ENCODE measurements around the gene C4BPA.

C4BPA gene

DNA sequence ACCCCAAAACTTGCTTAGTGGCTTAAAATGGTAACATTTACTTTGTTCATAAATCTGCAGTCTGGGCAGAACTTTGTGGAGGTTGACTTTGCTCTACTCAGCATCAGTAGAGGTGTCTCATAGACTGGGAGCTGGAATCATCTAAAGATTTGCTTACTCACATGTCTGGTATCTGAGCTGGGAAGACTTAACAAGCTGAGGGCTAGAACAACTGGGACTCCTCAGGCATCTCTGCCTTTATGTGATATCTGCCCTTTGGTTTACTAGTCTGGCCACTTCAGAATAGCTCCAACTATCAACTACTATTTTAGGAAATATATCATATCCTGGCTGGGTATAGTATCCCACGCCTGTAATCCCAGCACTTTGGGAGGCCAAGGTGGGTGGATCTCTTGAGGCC is 82.5 kb downstream of the C4BPA start:
- TF ChIP-seq, protein P1, sequence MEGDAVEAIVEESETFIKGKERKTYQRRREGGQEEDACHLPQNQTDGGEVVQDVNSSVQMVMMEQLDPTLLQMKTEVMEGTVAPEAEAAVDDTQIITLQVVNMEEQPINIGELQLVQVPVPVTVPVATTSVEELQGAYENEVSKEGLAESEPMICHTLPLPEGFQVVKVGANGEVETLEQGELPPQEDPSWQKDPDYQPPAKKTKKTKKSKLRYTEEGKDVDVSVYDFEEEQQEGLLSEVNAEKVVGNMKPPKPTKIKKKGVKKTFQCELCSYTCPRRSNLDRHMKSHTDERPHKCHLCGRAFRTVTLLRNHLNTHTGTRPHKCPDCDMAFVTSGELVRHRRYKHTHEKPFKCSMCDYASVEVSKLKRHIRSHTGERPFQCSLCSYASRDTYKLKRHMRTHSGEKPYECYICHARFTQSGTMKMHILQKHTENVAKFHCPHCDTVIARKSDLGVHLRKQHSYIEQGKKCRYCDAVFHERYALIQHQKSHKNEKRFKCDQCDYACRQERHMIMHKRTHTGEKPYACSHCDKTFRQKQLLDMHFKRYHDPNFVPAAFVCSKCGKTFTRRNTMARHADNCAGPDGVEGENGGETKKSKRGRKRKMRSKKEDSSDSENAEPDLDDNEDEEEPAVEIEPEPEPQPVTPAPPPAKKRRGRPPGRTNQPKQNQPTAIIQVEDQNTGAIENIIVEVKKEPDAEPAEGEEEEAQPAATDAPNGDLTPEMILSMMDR (conservative IDR thresholded peaks at IDR 0.05; ENCODE audit: low read length), result no peak
- TF ChIP-seq EZH2phosphoT487 (IDR thresholded peaks at IDR 0.05; ENCODE audit: borderline replicate concordance), result no peak
- H3F3A ChIP-seq (ENCODE audit: low read depth), result no peaks in the 10 kb centered on the region
- no peaks in the 10 kb centered on the region for H3K9me2 ChIP-seq (replicated peaks; ENCODE audit: low read depth, low read length)
- no peak overlapping the region for H3K9ac ChIP-seq (ENCODE audit: low read depth, low read length, poor library complexity, severe bottlenecking)
- H3K27me3 ChIP-seq (ENCODE audit: insufficient read depth, low read length, poor library complexity, severe bottlenecking), result no peaks in the 10 kb centered on the region
- no peak overlapping the region for H3K4me3 ChIP-seq (ENCODE audit: low read length, poor library complexity, severe bottlenecking)
- no peak overlapping the region for H2AFZ ChIP-seq (ENCODE audit: low read length)
- H3K79me2 ChIP-seq (ENCODE audit: insufficient read depth, low read length), result no peaks in the 10 kb centered on the region
- no peaks in the 10 kb centered on the region for H4K20me1 ChIP-seq (ENCODE audit: insufficient read depth, low read length, poor library complexity, severe bottlenecking)
- no peaks in the 10 kb centered on the region for H3K9me3 ChIP-seq (ENCODE audit: insufficient read depth, low read depth, low read length)
- no peaks in the 10 kb centered on the region for H3K4me1 ChIP-seq (ENCODE audit: insufficient read depth, low read length, poor library complexity, severe bottlenecking)
- H3K4me2 ChIP-seq (ENCODE audit: low read depth, low read length, poor library complexity, severe bottlenecking), result no peak overlapping the region
- no peaks in the 10 kb centered on the region for H3K36me3 ChIP-seq (ENCODE audit: insufficient read depth, low read length)

DNA sequence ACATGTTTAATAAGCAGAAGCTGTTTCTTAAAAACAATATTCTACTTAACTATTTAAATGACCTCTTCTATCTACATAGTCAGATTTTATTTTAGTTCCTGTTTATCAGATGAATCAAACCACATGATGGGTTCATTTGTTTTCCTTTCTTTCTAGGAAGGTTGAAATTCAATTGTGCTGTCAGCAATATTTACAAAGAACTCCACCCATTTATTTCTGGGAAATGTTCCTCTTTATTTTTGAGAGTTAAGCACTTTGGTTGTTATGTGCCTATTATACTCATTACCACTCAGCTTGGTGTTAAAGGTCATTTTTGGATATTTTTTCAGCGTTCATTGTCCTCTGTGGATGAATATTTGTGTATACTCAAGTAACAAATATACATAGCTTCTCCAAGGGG is 84.9 kb downstream of the C4BPA start:
- no peaks in the 10 kb centered on the region for H3K9me3 ChIP-seq (ENCODE audit: insufficient read depth, low read depth, low read length)
- H3K27me3 ChIP-seq (ENCODE audit: insufficient read depth, low read length, poor library complexity, severe bottlenecking), result no peaks in the 10 kb centered on the region
- no peaks in the 10 kb centered on the region for H3K36me3 ChIP-seq (ENCODE audit: insufficient read depth, low read length)
- no peak overlapping the region for H3K4me2 ChIP-seq (ENCODE audit: low read depth, low read length, poor library complexity, severe bottlenecking)
- TF ChIP-seq, protein P1 (conservative IDR thresholded peaks at IDR 0.05; ENCODE audit: low read length), result no peak
- TF ChIP-seq EZH2phosphoT487 (IDR thresholded peaks at IDR 0.05; ENCODE audit: borderline replicate concordance), result no peak
- H3K9ac ChIP-seq (ENCODE audit: low read depth, low read length, poor library complexity, severe bottlenecking), result no peak overlapping the region
- no peaks in the 10 kb centered on the region for H3K9me2 ChIP-seq (replicated peaks; ENCODE audit: low read depth, low read length)
- H3K79me2 ChIP-seq (ENCODE audit: insufficient read depth, low read length), result no peaks in the 10 kb centered on the region
- no peaks in the 10 kb centered on the region for H3F3A ChIP-seq (ENCODE audit: low read depth)
- H3K4me1 ChIP-seq (ENCODE audit: insufficient read depth, low read length, poor library complexity, severe bottlenecking), result no peaks in the 10 kb centered on the region
- no peak overlapping the region for H3K4me3 ChIP-seq (ENCODE audit: low read length, poor library complexity, severe bottlenecking)
- no peak overlapping the region for H2AFZ ChIP-seq (ENCODE audit: low read length)
- no peaks in the 10 kb centered on the region for H4K20me1 ChIP-seq (ENCODE audit: insufficient read depth, low read length, poor library complexity, severe bottlenecking)

DNA sequence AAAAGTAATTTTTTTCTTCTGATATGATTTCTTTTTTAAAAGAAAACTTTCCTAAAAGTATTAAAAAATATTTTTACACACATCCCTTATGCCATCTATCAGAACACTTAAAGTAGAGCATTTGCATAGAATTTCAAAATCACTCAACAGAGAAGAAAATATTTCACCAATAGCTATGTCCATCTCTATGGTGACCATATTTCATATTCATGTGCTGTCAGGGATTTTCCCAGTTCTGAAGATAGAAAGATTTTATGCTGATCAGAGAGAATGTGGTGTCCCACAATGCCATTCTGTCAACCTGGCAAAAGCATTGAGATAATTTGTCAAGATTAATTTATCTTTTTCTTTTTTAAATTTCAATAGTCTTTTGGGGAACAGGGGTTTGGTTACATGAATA is 87.0 kb downstream of the C4BPA start:
- H3K4me3 ChIP-seq (ENCODE audit: low read length, poor library complexity, severe bottlenecking), result no peak overlapping the region
- no peaks in the 10 kb centered on the region for H3K27me3 ChIP-seq (ENCODE audit: insufficient read depth, low read length, poor library complexity, severe bottlenecking)
- H2AFZ ChIP-seq (ENCODE audit: low read length), result no peak overlapping the region
- TF ChIP-seq EZH2phosphoT487 (IDR thresholded peaks at IDR 0.05; ENCODE audit: borderline replicate concordance), result no peak
- TF ChIP-seq, protein P1 (conservative IDR thresholded peaks at IDR 0.05; ENCODE audit: low read length), result no peak
- no peaks in the 10 kb centered on the region for H4K20me1 ChIP-seq (ENCODE audit: insufficient read depth, low read length, poor library complexity, severe bottlenecking)
- H3K4me1 ChIP-seq (ENCODE audit: insufficient read depth, low read length, poor library complexity, severe bottlenecking), result no peaks in the 10 kb centered on the region
- no peaks in the 10 kb centered on the region for H3K9me2 ChIP-seq (replicated peaks; ENCODE audit: low read depth, low read length)
- no peaks in the 10 kb centered on the region for H3F3A ChIP-seq (ENCODE audit: low read depth)
- no peaks in the 10 kb centered on the region for H3K36me3 ChIP-seq (ENCODE audit: insufficient read depth, low read length)
- H3K79me2 ChIP-seq (ENCODE audit: insufficient read depth, low read length), result no peaks in the 10 kb centered on the region
- no peak overlapping the region for H3K9ac ChIP-seq (ENCODE audit: low read depth, low read length, poor library complexity, severe bottlenecking)
- H3K9me3 ChIP-seq (ENCODE audit: insufficient read depth, low read depth, low read length), result no peaks in the 10 kb centered on the region
- no peak overlapping the region for H3K4me2 ChIP-seq (ENCODE audit: low read depth, low read length, poor library complexity, severe bottlenecking)
